KMS-11 (cell line): ENCODE measurements around the gene GPR62.

Experiments used
- H2AFZ ChIP-seq: fragments of 200-600 bp; sonication (generic); 2 replicates; pipeline ENCODE4 v1.6.1; 2016; ENCODE audit warnings: antibody characterized with exemption, mixed run types, low read depth
- H3K27ac ChIP-seq: fragments of 200-600 bp; sonication (generic); 2 replicates; pipeline ENCODE4 v1.6.1; 2016; ENCODE audit warnings: mild to moderate bottlenecking, mixed run types
- H3K27me3 ChIP-seq: fragments of 200-600 bp; sonication (generic); 2 replicates; pipeline ENCODE4 v1.6.1; 2017; ENCODE audit warnings: mild to moderate bottlenecking, low read depth, mixed run types, moderate library complexity; ENCODE audit not compliant: insufficient read depth
- H3K36me3 ChIP-seq: fragments of 200-600 bp; sonication (generic); 2 replicates; pipeline ENCODE4 v1.6.1; 2017; ENCODE audit warnings: mild to moderate bottlenecking, mixed run types; ENCODE audit not compliant: insufficient read depth
- H3K4me1 ChIP-seq: fragments of 200-600 bp; sonication (generic); 2 replicates; pipeline ENCODE4 v1.6.1; 2016; ENCODE audit warnings: mild to moderate bottlenecking, low read depth, mixed run types; ENCODE audit not compliant: poor library complexity, severe bottlenecking
- H3K4me2 ChIP-seq: fragments of 200-600 bp; sonication (generic); 2 replicates; pipeline ENCODE4 v1.7.0; 2016; ENCODE audit warnings: mild to moderate bottlenecking, mixed run types
- H3K4me3 ChIP-seq: fragments of 200-600 bp; sonication (generic); IDR thresholded peaks from 2 replicates; pipeline ENCODE4 v1.6.1; 2017; ENCODE audit warnings: low read depth, low read length, mixed read lengths; ENCODE audit not compliant: insufficient read depth
- H3K79me2 ChIP-seq: fragments of 200-600 bp; sonication (generic); 2 replicates; pipeline ENCODE4 v1.6.1; 2016; ENCODE audit warnings: low read depth, mixed run types; ENCODE audit not compliant: insufficient read depth
- H3K9ac ChIP-seq: fragments of 200-600 bp; sonication (generic); 2 replicates; pipeline ENCODE4 v1.6.1; 2016; ENCODE audit warnings: mild to moderate bottlenecking, mixed run types
- H4K20me1 ChIP-seq: fragments of 200-600 bp; sonication (generic); 2 replicates; pipeline ENCODE4 v1.6.1; 2016; ENCODE audit warnings: mild to moderate bottlenecking, mixed run types; ENCODE audit not compliant: insufficient read depth
- TF ChIP-seq, protein P1 (sequence below): fragments of 200-600 bp; sonication (generic); conservative IDR thresholded peaks from 2 replicates; pipeline ENCODE4 v1.6.1; 2017; ENCODE audit warnings: low read depth, mild to moderate bottlenecking, antibody characterized with exemption, low read length, moderate library complexity, mixed read lengths

Gene GPR62

DNA sequence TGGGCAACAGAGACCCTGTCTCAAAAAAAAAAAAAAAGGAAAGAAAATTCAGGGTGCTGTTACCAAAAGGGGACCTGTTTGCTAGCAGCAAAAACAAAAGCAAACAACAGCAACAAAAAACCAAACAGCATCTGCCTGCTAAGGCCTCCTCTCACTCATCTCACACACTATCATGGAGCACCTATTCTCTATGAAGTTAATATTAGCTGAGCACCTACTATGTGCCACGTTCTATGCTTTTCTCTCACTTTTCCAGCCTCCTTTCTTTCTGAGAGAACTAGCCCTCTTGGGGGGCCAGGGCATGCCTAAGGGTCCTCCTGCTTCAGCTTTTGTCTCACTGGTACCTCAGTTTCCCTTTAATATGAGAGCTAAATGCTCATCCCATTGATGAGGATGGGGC is 468 bp upstream of the GPR62 start:
- Histone ChIP-seq H3K9ac (no peak overlapping the region), H4K20me1 (no peaks in the 10 kb centered on the region), H3K79me2 (no peaks in the 10 kb centered on the region), H3K36me3 (no peaks in the 10 kb centered on the region), H3K4me2 (no peak overlapping the region), H2AFZ (no peak overlapping the region), H3K27ac (no peak overlapping the region), H3K4me3 (no peak overlapping the region), H3K4me1 (no peaks in the 10 kb centered on the region), H3K27me3 (no peaks in the 10 kb centered on the region; the same call in 1 of the 2 replicates)
- TF ChIP-seq, protein P1, sequence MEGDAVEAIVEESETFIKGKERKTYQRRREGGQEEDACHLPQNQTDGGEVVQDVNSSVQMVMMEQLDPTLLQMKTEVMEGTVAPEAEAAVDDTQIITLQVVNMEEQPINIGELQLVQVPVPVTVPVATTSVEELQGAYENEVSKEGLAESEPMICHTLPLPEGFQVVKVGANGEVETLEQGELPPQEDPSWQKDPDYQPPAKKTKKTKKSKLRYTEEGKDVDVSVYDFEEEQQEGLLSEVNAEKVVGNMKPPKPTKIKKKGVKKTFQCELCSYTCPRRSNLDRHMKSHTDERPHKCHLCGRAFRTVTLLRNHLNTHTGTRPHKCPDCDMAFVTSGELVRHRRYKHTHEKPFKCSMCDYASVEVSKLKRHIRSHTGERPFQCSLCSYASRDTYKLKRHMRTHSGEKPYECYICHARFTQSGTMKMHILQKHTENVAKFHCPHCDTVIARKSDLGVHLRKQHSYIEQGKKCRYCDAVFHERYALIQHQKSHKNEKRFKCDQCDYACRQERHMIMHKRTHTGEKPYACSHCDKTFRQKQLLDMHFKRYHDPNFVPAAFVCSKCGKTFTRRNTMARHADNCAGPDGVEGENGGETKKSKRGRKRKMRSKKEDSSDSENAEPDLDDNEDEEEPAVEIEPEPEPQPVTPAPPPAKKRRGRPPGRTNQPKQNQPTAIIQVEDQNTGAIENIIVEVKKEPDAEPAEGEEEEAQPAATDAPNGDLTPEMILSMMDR = no peak

GRCh38 chr3:51955893-51956770 is 951 bp downstream of the GPR62 start:
- H3K4me1 ChIP-seq = no peaks in the 10 kb centered on the region
- H3K4me3 ChIP-seq = no peak overlapping the region
- TF ChIP-seq, protein P1 = no peak
- H3K36me3 ChIP-seq = no peaks in the 10 kb centered on the region
- no peaks in the 10 kb centered on the region for H4K20me1 ChIP-seq
- no peak overlapping the region for H3K27ac ChIP-seq
- H3K9ac ChIP-seq = no peak overlapping the region
- no peak overlapping the region for H3K4me2 ChIP-seq
- no peak overlapping the region for H2AFZ ChIP-seq
- H3K27me3 ChIP-seq = no peaks in the 10 kb centered on the region; the same call in 1 of the 2 replicates
- no peaks in the 10 kb centered on the region for H3K79me2 ChIP-seq

DNA sequence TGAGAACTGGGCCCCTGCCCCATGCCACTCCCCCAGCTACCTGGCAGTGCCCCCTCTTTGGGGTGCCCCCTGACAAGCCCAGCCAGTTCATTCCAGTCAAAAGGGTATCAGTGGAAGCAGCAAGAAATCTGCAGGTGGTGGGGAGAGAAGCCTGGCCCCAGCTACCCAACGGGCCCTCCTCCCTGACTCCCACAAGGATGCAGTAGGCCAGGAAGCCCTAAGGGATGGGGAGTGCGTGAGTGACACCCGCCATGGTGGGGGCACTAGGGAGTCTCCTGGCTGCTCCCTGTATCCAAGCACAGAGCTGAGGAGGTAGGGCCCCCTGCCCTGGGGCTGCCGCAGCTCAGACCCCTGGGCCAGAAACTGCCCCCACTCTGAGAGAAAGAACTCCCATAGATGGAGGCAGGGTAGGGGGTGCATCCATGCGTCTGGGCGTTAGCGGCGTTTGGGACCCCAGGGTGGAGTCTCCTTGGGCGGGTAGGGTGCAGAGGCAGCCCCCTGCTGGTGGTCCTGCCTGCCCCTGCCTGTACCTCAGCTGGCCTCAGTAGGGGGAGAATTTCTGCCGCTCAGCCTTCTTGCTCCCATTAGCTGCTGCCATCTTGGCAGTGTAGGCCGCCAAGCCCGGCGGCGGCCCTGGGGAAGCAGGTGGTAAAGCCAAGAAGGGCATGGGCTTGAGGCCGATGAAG is 2.5 kb downstream of the GPR62 start:
- TF ChIP-seq, protein P1 = no peak
- H3K27ac ChIP-seq = no peak overlapping the region
- H2AFZ ChIP-seq = no peak overlapping the region
- no peak overlapping the region for H3K4me2 ChIP-seq
- no peak overlapping the region for H3K9ac ChIP-seq
- no peaks in the 10 kb centered on the region for H4K20me1 ChIP-seq
- no peak overlapping the region for H3K4me3 ChIP-seq
- no peaks in the 10 kb centered on the region for H3K79me2 ChIP-seq
- no peaks in the 10 kb centered on the region for H3K4me1 ChIP-seq
- H3K27me3 ChIP-seq = no peaks in the 10 kb centered on the region; the same call in 1 of the 2 replicates
- H3K36me3 ChIP-seq = no peaks in the 10 kb centered on the region

DNA sequence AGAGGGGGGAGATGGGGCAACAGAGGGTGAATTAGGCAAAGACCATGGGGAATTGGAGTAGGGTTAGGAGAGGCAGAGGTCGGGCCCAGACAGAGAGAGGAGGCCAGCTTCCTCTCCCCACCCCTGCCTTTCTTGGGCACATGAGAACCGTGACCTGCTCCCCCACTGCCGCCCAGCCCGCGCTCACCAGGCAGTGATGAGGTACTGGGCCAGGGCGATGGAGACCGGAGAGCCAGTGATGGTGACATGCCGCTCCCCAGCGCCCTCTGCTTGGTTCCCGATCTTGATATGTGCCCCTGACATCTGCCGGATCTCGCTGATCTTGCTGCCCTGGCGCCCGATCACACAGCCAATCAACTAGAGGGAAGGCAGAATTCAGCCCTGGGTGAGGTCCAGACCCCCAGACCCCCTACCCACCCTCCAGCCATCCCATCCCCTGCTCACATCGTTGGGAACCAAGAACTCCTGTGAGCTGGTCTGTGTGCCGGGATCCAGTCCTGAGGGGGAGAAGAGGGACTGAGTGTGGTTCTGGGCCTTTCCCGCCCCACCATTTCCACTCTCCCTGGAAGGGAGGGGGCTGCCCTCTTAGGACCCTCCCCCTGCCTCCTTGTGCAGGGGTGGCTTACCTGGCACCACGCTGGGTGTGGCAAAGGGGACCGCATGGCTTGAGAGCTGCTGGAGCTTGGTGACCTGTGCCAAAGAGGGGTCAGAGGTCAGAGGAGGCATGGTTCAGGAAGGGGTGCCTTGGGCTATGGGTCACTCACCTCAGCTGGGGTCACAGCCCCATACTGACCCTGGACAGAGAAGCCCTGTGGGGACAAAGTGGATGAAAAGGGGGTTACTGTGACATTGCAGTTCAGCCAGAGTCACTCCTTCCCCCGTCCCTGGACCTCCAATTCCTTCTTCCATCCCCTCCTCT is 3.7 kb downstream of the GPR62 start:
- H3K4me1 ChIP-seq = no peaks in the 10 kb centered on the region
- H3K27ac ChIP-seq = no peak overlapping the region
- no peak overlapping the region for H3K4me2 ChIP-seq
- H4K20me1 ChIP-seq = no peaks in the 10 kb centered on the region
- no peak overlapping the region for H3K9ac ChIP-seq
- H3K79me2 ChIP-seq = no peaks in the 10 kb centered on the region
- H3K4me3 ChIP-seq = no peak overlapping the region
- TF ChIP-seq, protein P1 = no peak
- H2AFZ ChIP-seq = no peak overlapping the region
- no peaks in the 10 kb centered on the region for H3K36me3 ChIP-seq
- H3K27me3 ChIP-seq = no peaks in the 10 kb centered on the region; the same call in 1 of the 2 replicates
